ENCODE data around the gene MAMDC4. TPM values are rescaled to one million over a fixed set of nuclear protein-coding genes. Genes with fewer than 3 reads are reported as not detected.
A peak's percentile ranks its signal among the peaks of the same experiment; 100 is the strongest.

The MAMDC4 gene
- total and polyA plus RNA-seq, 2 of the 13 experiments (the other 11 are each of a cell fraction or from before 2014, with no cell fraction given) = 6.0 to 6.8 TPM

GRCh38 chr9:136856079-136856476 is 3.9 kb downstream of the MAMDC4 start (continued):
- TF ChIP-seq BCLAF1 (IDR thresholded peaks at IDR 0.05) (no peak), AGO1 (IDR thresholded peaks at IDR 0.05; ENCODE audit: low read depth, low read length, poor library complexity, severe bottlenecking) (peak; percentile 29), ZFP62 (CRISPR knock-in tag; IDR thresholded peaks at IDR 0.05) (no peak), ZBTB49 (CRISPR knock-in tag; IDR thresholded peaks at IDR 0.05; ENCODE audit: borderline replicate concordance) (no peak)
- TF ChIP-seq, protein P1, sequence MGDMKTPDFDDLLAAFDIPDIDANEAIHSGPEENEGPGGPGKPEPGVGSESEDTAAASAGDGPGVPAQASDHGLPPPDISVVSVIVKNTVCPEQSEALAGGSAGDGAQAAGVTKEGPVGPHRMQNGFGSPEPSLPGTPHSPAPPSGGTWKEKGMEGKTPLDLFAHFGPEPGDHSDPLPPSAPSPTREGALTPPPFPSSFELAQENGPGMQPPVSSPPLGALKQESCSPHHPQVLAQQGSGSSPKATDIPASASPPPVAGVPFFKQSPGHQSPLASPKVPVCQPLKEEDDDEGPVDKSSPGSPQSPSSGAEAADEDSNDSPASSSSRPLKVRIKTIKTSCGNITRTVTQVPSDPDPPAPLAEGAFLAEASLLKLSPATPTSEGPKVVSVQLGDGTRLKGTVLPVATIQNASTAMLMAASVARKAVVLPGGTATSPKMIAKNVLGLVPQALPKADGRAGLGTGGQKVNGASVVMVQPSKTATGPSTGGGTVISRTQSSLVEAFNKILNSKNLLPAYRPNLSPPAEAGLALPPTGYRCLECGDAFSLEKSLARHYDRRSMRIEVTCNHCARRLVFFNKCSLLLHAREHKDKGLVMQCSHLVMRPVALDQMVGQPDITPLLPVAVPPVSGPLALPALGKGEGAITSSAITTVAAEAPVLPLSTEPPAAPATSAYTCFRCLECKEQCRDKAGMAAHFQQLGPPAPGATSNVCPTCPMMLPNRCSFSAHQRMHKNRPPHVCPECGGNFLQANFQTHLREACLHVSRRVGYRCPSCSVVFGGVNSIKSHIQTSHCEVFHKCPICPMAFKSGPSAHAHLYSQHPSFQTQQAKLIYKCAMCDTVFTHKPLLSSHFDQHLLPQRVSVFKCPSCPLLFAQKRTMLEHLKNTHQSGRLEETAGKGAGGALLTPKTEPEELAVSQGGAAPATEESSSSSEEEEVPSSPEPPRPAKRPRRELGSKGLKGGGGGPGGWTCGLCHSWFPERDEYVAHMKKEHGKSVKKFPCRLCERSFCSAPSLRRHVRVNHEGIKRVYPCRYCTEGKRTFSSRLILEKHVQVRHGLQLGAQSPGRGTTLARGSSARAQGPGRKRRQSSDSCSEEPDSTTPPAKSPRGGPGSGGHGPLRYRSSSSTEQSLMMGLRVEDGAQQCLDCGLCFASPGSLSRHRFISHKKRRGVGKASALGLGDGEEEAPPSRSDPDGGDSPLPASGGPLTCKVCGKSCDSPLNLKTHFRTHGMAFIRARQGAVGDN (CRISPR knock-in tag; IDR thresholded peaks at IDR 0.05) = peak; percentile 42
